Left ventricle myocardium superior (tissue), 1 donor: Measurements from ENCODE around the gene PIM3. TPM values are rescaled to one million over a fixed set of nuclear protein-coding genes. Genes with fewer than 3 reads are reported as not detected.

Experiments used
- ATAC-seq: fragments of 200-7000 bp; cut with Tn5 transposase; one replicate; pipeline ENCODE4 v1.9.1; 2020; ENCODE audit warnings: mild to moderate bottlenecking, moderate library complexity
- DNase-seq: peaks from one replicate; pipeline ENCODE4 v3.0.0-alpha.2; 2020
- intact Hi-C: fragments of 100-400 bp; cut with micrococcal nuclease; formaldehyde crosslinking; loops from one replicate; pipeline ENCODE4 v1.11.0; 2022
- microRNA-seq: library from miRNA; unstranded; fragments of <30 nt; microRNA quantifications from one replicate; pipeline ENCODE4 v1.2.0, GENCODE V29; 2020; ENCODE audit warnings: borderline number of aligned reads
- total RNA-seq: library from RNA; stranded (reverse); fragmentation: NEBNext Ultra II Directional; extraction: Animal tissue kit (Norgen Biotek cat#: 25700); gene quantifications from one replicate; pipeline ENCODE4 v1.2.1, GENCODE V29; 2021
- donor health status: DM: no; HTN: yes; CAD: no; lungs with severe emphysema.

PIM3 gene
- total RNA-seq, 1 donor from 2014 or later = 65.1 TPM

DNA sequence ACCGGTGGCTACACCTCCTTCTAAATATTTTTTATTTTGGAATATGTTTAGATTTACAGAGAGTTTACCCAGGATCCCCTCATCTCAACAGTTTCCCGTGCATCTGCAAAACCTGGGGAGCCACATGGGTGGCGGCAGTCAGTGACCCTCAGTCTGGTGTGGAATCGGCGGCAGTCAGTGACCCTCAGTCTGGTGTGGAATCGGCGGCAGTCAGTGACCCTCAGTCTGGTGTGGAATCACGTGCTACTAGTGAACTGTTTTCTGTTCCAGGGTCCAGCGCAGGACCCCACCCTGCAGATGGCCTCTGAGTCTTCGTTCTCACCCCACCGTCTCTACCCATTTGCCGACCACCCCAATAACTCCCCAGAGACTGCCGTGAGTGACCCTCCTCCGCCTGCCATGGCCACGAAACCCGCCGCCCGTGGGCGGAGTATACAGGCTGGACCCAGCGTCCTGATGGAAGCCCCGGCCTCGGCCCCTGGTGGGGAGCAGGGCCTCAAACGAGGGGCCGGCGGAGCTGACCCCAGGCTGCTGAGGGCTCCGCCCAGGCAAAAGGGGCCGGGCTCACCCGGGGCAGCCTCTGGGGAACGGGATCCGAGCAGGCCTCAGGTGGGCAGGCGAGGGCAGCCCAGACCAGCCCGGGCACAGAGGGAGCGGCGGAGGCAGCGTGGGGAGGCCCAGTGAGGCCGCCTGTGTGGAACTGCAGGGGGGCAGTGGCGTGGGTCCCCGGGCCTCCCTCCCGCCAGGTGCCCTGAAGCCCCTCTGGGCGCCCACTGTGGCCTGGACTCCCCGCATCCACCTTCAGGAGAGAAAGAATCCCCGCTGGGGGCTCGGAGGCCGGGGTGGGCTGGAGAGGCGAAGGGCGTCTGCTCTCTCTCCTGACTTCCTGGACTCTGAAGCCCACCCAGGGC is 49.4 kb downstream of the PIM3 start:
- DNase-seq (no peak), ATAC-seq (no peak)
- intact Hi-C loops = no loop called here

DNA sequence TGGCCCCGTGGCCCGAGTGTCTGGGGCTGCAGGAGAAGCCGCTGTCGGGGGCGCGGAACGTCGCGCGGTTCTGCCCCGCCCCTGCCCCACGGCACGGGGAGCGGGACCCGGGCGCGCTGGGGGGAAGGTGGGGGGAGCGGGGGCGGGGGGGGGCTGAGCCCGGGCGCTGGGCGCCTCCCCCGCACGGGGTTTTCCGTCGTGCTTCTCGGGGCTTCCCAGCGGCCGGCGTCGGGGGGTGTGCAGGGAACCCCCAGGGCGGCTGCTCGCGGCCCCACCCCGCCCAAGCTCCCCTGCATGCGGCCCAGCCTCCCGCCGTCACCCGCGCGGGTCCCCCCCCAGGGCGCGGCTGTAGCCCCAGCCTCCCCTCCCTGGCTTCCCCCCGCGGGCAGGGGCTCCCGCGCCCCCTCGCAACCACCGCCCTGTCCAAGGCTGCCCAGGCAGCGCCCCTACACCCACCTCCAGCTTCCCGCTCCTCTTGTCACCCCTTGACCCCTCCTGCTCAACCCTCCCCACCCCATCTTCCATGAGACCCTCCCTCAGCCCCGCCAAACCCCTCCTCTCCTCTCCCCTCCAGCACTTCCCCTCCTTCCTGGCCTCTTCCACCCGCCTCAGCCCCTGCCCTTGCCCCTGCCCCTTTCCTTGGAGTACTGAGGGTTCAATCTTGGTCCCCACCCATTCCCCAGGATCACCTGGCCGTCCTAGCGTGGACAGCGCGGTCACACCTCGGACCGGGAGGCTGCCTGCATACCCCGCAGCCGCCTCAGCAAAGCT is 50.3 kb downstream of the PIM3 start:
- no peak for DNase-seq
- intact Hi-C loops = no loop called here
- ATAC-seq = no peak

DNA sequence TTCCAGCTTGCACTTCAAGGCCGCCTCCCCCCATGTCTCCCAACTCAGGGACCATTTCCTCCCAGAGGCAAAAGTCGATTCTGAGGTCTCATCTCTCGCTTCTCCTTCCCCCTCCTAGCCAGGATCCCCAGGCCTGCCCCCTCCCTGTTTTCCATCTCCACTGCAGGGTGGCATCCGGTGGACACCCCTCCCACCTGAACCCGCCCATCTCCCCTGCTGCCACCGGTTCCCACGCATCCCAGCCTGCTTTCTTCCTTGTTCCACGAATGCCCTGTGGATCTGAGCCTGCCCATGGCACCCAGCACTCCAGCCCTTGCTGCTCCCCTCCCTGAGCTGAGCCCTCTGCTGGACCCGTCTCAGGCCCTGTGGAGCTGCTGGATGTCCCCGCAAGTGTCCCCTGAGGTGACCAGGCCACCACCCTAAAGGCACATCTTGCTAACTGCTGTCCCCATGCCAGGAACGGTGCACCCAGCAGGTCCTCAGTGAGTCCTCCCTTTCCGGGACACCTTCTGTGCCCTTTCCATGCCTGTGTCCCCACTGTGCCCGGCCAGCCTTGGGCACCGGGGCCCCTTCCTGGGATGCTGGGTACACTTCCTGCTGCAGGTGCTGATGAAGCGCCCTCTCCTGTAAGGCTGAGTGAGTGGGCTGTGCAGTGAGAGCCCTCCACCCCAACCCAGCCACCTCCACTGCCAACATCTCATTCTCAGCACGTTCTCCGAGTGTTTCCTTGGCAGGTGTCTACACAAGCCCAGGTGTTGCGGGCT is 51.1 kb downstream of the PIM3 start:
- ATAC-seq (no peak), DNase-seq (no peak)
- intact Hi-C loops = no loop called here

DNA sequence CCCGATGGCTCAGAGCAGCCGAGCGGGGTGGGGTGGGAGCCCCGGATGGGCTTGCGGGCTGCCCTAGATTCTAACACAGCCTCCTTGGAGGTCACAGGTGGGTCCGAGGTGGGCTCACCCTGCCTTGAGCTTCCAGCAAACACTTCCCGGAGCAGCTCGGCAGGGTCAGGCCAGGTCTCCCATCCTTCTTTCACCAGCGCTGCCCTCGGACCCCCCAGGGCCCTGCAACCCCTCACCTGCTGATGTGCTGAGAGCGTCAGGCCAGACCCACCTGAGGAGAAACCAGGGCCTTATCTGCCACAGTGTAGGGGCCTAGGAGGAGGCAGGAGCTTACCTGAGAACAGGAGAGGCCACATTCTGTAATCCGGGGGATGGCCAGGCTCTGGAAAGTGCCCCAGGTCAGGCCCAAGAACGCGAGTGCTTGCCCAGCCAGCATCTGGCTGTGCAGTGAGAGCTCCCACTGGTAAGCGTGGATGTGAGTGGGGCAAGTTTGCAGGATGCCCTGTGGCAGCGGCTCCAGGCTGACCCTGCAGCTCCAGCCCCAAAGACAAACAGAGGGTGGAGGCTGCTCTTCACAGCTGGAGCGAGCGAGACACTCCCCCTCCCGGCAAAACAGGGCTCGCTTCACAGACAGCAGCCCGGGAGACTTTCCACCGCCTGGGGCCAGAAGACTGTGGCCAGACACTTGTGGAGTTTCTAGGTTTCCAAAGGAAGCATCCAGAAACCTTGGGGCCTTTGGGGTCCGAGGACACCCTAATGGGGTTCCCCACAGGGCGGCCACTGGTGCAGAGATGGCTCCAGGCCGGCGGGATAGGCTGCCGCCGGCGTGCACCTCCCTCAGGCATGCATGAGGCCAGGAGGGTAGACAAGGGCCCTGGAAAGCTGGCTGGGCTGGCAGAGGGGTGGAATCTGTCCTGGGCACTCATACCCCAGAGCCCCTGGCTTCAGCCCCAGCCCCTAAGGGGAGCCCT is 51.9 kb downstream of the PIM3 start, which contains the start of gene IL17REL:
Gene IL17REL (minus strand): TSS at position 555 of the 971 bp plus-strand sequence. CDS start 119 bp downstream, at position 436.
- ATAC-seq (peak; percentile 41), DNase-seq (peak; percentile 33)
- intact Hi-C loops = no loop called here

Small RNA genes within 50 kb of the gene (microRNA-seq; reads per million reads assigned to microRNA genes)
- not detected for gene MIR6821

Other genes with a start within 250 kb of the PIM3 start
- gene BRD1, start 132.9 kb upstream of the PIM3 start, total RNA-seq = 18.7 TPM
- gene ZBED4, start 106.9 kb upstream of the PIM3 start, total RNA-seq = 4.6 TPM
- 16.2 TPM for gene ALG12, start 42.3 kb upstream of the PIM3 start, total RNA-seq
- 27.4 TPM for gene CRELD2, start 42.1 kb upstream of the PIM3 start, total RNA-seq
- not detected for gene IL17REL, start 52.0 kb downstream of the PIM3 start, total RNA-seq
- not detected for gene TTLL8, start 97.5 kb downstream of the PIM3 start, total RNA-seq
- 0.10 TPM for gene MLC1, start 124.7 kb downstream of the PIM3 start, total RNA-seq
- 0.22 TPM for gene MOV10L1, start 129.2 kb downstream of the PIM3 start, total RNA-seq
- gene PANX2, start 210.0 kb downstream of the PIM3 start, total RNA-seq = 0.40 TPM
- 23.8 TPM for gene TRABD, start 225.1 kb downstream of the PIM3 start, total RNA-seq
- gene SELENOO, start 240.2 kb downstream of the PIM3 start, total RNA-seq = 14.5 TPM